ENCODE measurements around the gene DCAF16. TPM values are rescaled to one million over a fixed set of nuclear protein-coding genes. Genes with fewer than 3 reads are reported as not detected.

DCAF16 gene
- total RNA-seq, 4 donors from 2014 or later, result 23.4 to 28.7 (median 26.3) TPM

GRCh38 chr4:17770845-17771244 is 39.7 kb downstream of the DCAF16 start:
- Histone ChIP-seq H3K27ac (replicated peaks in 1 of 4) (no peak overlapping the region), H3K36me3 (no peaks in the 10 kb centered on the region), H3K27me3 (peaks cover 0 to 5% (median 0%) of the 10 kb centered on the region in 4 donors), H3K4me1 (no peaks in the 10 kb centered on the region), H3K4me3 (no peak overlapping the region), H3K9me3 (peaks cover 0 to 5% (median 2%) of the 10 kb centered on the region in 4 donors)
- TF ChIP-seq POLR2AphosphoS5 (IDR thresholded peaks at IDR 0.05), result no peak
- TF ChIP-seq CTCF (IDR thresholded peaks at IDR 0.05), result no peak
- TF ChIP-seq POLR2A (IDR thresholded peaks at IDR 0.05; ENCODE audit: low read depth), result no peak
- TF ChIP-seq EP300 (IDR thresholded peaks at IDR 0.05), result no peak
- WGBS, result 81% methylated on average over 4 of the region's 4 CpGs
- intact Hi-C loops (cut with DNase I), result no loop called here
- peak; percentile 14 for DNase-seq (ENCODE audit: extremely low spot score)

GRCh38 chr4:17769406-17770174 is 41.0 kb downstream of the DCAF16 start:
- H3K4me3 ChIP-seq, result no peak overlapping the region
- WGBS, result 86% methylated on average over 8 of the region's 8 CpGs
- H3K4me1 ChIP-seq, result no peaks in the 10 kb centered on the region
- no peaks in the 10 kb centered on the region for H3K27me3 ChIP-seq
- intact Hi-C loops (cut with DNase I), result no loop called here
- H3K27ac ChIP-seq (replicated peaks in 1 of 4), result no peak overlapping the region
- DNase-seq (ENCODE audit: extremely low spot score), result peak; percentile 62
- TF ChIP-seq POLR2A (IDR thresholded peaks at IDR 0.05; ENCODE audit: low read depth) (no peak), CTCF (IDR thresholded peaks at IDR 0.05) (no peak), EP300 (IDR thresholded peaks at IDR 0.05) (no peak), POLR2AphosphoS5 (IDR thresholded peaks at IDR 0.05) (no peak)
- no peaks in the 10 kb centered on the region for H3K36me3 ChIP-seq
- peaks cover 0 to 5% (median 2%) of the 10 kb centered on the region in 4 donors for H3K9me3 ChIP-seq

GRCh38 chr4:17766826-17767458 is 43.6 kb downstream of the DCAF16 start:
- no peaks in the 10 kb centered on the region for H3K36me3 ChIP-seq
- peak; percentile 53 for DNase-seq (ENCODE audit: extremely low spot score)
- TF ChIP-seq CTCF (IDR thresholded peaks at IDR 0.05) (no peak), EP300 (IDR thresholded peaks at IDR 0.05) (no peak), POLR2A (IDR thresholded peaks at IDR 0.05; ENCODE audit: low read depth) (no peak), POLR2AphosphoS5 (IDR thresholded peaks at IDR 0.05) (no peak)
- WGBS, result 98% methylated on average over 10 of the region's 33 CpGs
- no peaks in the 10 kb centered on the region for H3K4me1 ChIP-seq
- no peak overlapping the region for H3K4me3 ChIP-seq
- H3K9me3 ChIP-seq, result peaks cover 0 to 5% (median 2%) of the 10 kb centered on the region in 4 donors
- no peak overlapping the region for H3K27ac ChIP-seq (replicated peaks in 1 of 4)
- intact Hi-C loops (cut with DNase I), result no loop called here
- H3K27me3 ChIP-seq, result no peaks in the 10 kb centered on the region

- Histone ChIP-seq H3K36me3 (no peaks in the 10 kb centered on the region), H3K4me3 (no peak overlapping the region), H3K27ac (replicated peaks in 1 of 4) (no peak overlapping the region), H3K9me3 (peaks cover 0 to 5% (median 2%) of the 10 kb centered on the region in 4 donors), H3K27me3 (no peaks in the 10 kb centered on the region), H3K4me1 (no peaks in the 10 kb centered on the region)
- 87% methylated on average over 11 of the region's 11 CpGs for WGBS
- peak; percentile 66 for DNase-seq (ENCODE audit: extremely low spot score)
- no peak for TF ChIP-seq POLR2AphosphoS5 (IDR thresholded peaks at IDR 0.05)
- TF ChIP-seq POLR2A (IDR thresholded peaks at IDR 0.05; ENCODE audit: low read depth), result no peak
- intact Hi-C loops (cut with DNase I), result no loop called here
These were observed 44.9 kb downstream of the DCAF16 start for GRCh38 chr4:17765514-17766286.

GRCh38 chr4:17763931-17764330 is 46.6 kb downstream of the DCAF16 start:
- TF ChIP-seq CTCF (IDR thresholded peaks at IDR 0.05), result no peak
- TF ChIP-seq EP300 (IDR thresholded peaks at IDR 0.05), result no peak
- no peak for TF ChIP-seq POLR2AphosphoS5 (IDR thresholded peaks at IDR 0.05)
- TF ChIP-seq POLR2A (IDR thresholded peaks at IDR 0.05; ENCODE audit: low read depth), result no peak
- Histone ChIP-seq H3K27me3 (no peaks in the 10 kb centered on the region), H3K4me3 (no peak overlapping the region), H3K9me3 (peaks cover 0 to 5% (median 2%) of the 10 kb centered on the region in 4 donors), H3K36me3 (no peaks in the 10 kb centered on the region), H3K27ac (replicated peaks in 1 of 4) (no peak overlapping the region), H3K4me1 (no peaks in the 10 kb centered on the region)
- intact Hi-C loops (cut with DNase I), result no loop called here
- DNase-seq (ENCODE audit: extremely low spot score), result peak; percentile 14
- 47% methylated on average over 5 of the region's 5 CpGs for WGBS

All from esophagus muscularis mucosa (tissue), 4 donors.